Left ventricle myocardium inferior (tissue), 1 donor: ENCODE results near the gene CNGA3. TPM values are rescaled to one million over a fixed set of nuclear protein-coding genes. Genes with fewer than 3 reads are reported as not detected.

Source experiments
- DNase-seq: peaks from one replicate; pipeline ENCODE4 v3.0.0-alpha.2; 2020
- H3K27ac ChIP-seq: fragments of 200-600 bp; replicated peaks from 2 replicates; pipeline ENCODE4 v1.8.0; 2021
- H3K27me3 ChIP-seq: fragments of 200-600 bp; 2 replicates; pipeline ENCODE4 v1.8.0; 2021; ENCODE audit warnings: low read depth
- H3K36me3 ChIP-seq: fragments of 200-600 bp; 2 replicates; pipeline ENCODE4 v1.8.0; 2021
- H3K4me1 ChIP-seq: fragments of 200-600 bp; 2 replicates; pipeline ENCODE4 v1.8.0; 2021
- H3K4me3 ChIP-seq: fragments of 200-600 bp; 2 replicates; pipeline ENCODE4 v1.8.0; 2021; ENCODE audit warnings: mild to moderate bottlenecking, moderate library complexity
- H3K9me3 ChIP-seq: fragments of 200-600 bp; replicated peaks from 2 replicates; pipeline ENCODE4 v1.8.0; 2021
- CTCF ChIP-seq: fragments of 200-600 bp; IDR thresholded peaks from 2 replicates; pipeline ENCODE4 v1.8.0; 2021; ENCODE audit warnings: antibody characterized with exemption, mild to moderate bottlenecking, borderline replicate concordance
- intact Hi-C: fragments of 100-400 bp; cut with micrococcal nuclease; formaldehyde crosslinking; loops from one replicate; pipeline ENCODE4 v1.11.0; 2022
- total RNA-seq: library from RNA; stranded (reverse); fragmentation: NEBNext Ultra II Directional; extraction: Animal tissue kit (Norgen Biotek cat#: 25700); gene quantifications from one replicate; pipeline ENCODE4 v1.2.1, GENCODE V29; 2021
- donor health status: DM: no; HTN: yes; CAD: no; lungs with severe emphysema.

Gene CNGA3
- total RNA-seq, 1 donor from 2014 or later: not detected

DNA sequence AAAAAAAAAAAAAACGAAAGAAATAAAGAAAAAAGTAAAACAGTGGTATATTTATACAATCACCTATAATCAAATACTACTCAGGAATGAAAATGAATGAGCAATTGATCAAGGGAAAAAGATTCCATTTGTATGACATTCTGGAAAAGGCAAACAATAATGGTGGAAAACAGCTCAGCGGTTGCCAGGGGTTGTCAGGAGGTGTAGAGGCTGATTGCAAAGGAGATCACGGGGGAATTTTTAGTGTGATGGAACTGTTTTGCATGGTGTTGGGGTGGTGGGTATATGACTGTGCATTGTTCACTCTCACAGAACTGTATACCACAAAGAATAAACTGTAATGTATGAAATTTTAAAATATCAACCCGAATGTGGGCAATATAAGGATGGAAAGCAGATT, 52.9 kb downstream of the CNGA3 start:
- H3K4me3 ChIP-seq: no peak overlapping the region
- TF ChIP-seq CTCF: no peak
- intact Hi-C loops: no loop called here
- no peaks in the 10 kb centered on the region for H3K36me3 ChIP-seq
- H3K9me3 ChIP-seq: no peaks in the 10 kb centered on the region
- DNase-seq: no peak
- no peak overlapping the region for H3K27ac ChIP-seq
- H3K27me3 ChIP-seq: peaks cover 46% of the 10 kb centered on the region
- no peaks in the 10 kb centered on the region for H3K4me1 ChIP-seq

DNA sequence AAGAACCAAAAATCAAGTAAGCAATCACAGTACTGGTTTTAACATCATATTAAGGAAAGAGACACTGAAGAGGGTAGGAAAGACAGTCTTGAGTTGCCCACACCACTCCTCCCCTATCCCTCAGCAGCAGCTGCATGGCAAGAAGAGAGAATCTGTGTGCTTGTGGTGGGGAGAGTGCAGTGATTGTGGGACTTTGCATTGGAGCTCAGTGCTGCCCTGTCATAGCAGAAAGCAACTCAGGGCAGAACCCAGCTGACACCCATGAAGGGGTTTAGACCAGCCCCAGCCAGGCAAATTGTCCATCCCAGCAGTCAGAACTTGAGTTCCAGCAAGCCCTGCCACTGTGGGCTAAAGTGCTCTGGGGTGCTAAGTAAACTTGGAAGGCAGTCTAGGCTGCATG, 57.6 kb downstream of the CNGA3 start:
- no peak overlapping the region for H3K27ac ChIP-seq
- H3K27me3 ChIP-seq: peaks cover 25% of the 10 kb centered on the region
- no peak for TF ChIP-seq CTCF
- intact Hi-C loops: no loop called here
- no peaks in the 10 kb centered on the region for H3K36me3 ChIP-seq
- DNase-seq: no peak
- no peak overlapping the region for H3K4me3 ChIP-seq
- no peaks in the 10 kb centered on the region for H3K4me1 ChIP-seq
- H3K9me3 ChIP-seq: no peaks in the 10 kb centered on the region

- no peak for DNase-seq
- Histone ChIP-seq H3K9me3 (no peaks in the 10 kb centered on the region), H3K27ac (no peak overlapping the region), H3K36me3 (no peaks in the 10 kb centered on the region), H3K27me3 (peaks cover 19% of the 10 kb centered on the region), H3K4me3 (no peak overlapping the region), H3K4me1 (no peaks in the 10 kb centered on the region)
- intact Hi-C loops: no loop called here
- no peak for TF ChIP-seq CTCF
These were observed 58.4 kb downstream of the CNGA3 start for GRCh38 chr2:98404556-98405250.

DNA sequence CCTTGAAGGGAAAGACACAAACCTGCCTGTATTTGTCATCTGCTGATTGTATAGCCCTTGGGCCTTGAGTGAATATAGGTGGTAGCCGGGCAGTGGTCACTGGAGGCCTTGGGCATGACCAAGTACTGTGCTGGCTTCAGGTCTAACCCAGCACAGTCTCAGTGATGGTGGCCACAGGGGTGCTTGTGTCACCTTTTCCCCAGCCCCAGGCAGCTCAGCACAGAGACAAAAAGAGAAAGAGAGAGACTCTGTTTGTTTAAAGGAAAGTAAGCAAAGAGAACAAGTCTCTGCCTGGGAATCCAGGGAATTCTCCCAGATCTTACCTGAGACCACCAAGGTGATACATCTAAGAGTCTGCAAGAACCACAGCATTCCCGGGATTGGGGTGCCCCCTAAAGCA, 59.0 kb downstream of the CNGA3 start:
- Histone ChIP-seq H3K4me3 (no peak overlapping the region), H3K27me3 (peaks cover 17% of the 10 kb centered on the region), H3K4me1 (no peaks in the 10 kb centered on the region), H3K9me3 (no peaks in the 10 kb centered on the region), H3K27ac (no peak overlapping the region), H3K36me3 (no peaks in the 10 kb centered on the region)
- intact Hi-C loops: no loop called here
- DNase-seq: no peak
- no peak for TF ChIP-seq CTCF

- DNase-seq: no peak
- no peaks in the 10 kb centered on the region for H3K9me3 ChIP-seq
- intact Hi-C loops: no loop called here
- TF ChIP-seq CTCF: no peak
- H3K4me1 ChIP-seq: peaks cover 7% of the 10 kb centered on the region
- no peak overlapping the region for H3K4me3 ChIP-seq
- H3K27ac ChIP-seq: no peak overlapping the region
- peaks cover 10% of the 10 kb centered on the region for H3K27me3 ChIP-seq
- no peaks in the 10 kb centered on the region for H3K36me3 ChIP-seq
These were observed 61.9 kb downstream of the CNGA3 start for GRCh38 chr2:98408155-98408554.
